Measurements from ENCODE around the gene BICC1.

The BICC1 gene

GRCh38 chr10:58697691-58698090 lies 185.0 kb downstream of the BICC1 start:
- no peak for DNase-seq (ENCODE audit: extremely low read depth in 1 of 2, low read depth in 1 of 2)

- no peak for DNase-seq (ENCODE audit: extremely low read depth in 1 of 2, low read depth in 1 of 2)
Observed at GRCh38 chr10:58698777-58699356, 186.2 kb downstream of the BICC1 start.

GRCh38 chr10:58700591-58700990 lies 187.9 kb downstream of the BICC1 start:
- DNase-seq (ENCODE audit: extremely low read depth in 1 of 2, low read depth in 1 of 2), result no peak

- DNase-seq (ENCODE audit: extremely low read depth in 1 of 2, low read depth in 1 of 2), result no peak
Observed at GRCh38 chr10:58701405-58702135, 188.9 kb downstream of the BICC1 start.

GRCh38 chr10:58704226-58704625 lies 191.6 kb downstream of the BICC1 start:
- no peak for DNase-seq (ENCODE audit: extremely low read depth in 1 of 2, low read depth in 1 of 2)

GRCh38 chr10:58704671-58705141 lies 192.0 kb downstream of the BICC1 start:
- no peak for DNase-seq (ENCODE audit: extremely low read depth in 1 of 2, low read depth in 1 of 2)

- DNase-seq (ENCODE audit: extremely low read depth in 1 of 2, low read depth in 1 of 2), result no peak
Observed at GRCh38 chr10:58706836-58707235, 194.2 kb downstream of the BICC1 start.

- DNase-seq (ENCODE audit: extremely low read depth in 1 of 2, low read depth in 1 of 2), result no peak
Observed at GRCh38 chr10:58712141-58712540, 199.5 kb downstream of the BICC1 start.

GRCh38 chr10:58712982-58713381 lies 200.3 kb downstream of the BICC1 start:
- DNase-seq (ENCODE audit: extremely low read depth in 1 of 2, low read depth in 1 of 2), result no peak

GRCh38 chr10:58714409-58714808 lies 201.7 kb downstream of the BICC1 start:
- DNase-seq (ENCODE audit: extremely low read depth in 1 of 2, low read depth in 1 of 2), result no peak

- no peak for DNase-seq (ENCODE audit: extremely low read depth in 1 of 2, low read depth in 1 of 2)
Observed at GRCh38 chr10:58715061-58715460, 202.4 kb downstream of the BICC1 start.

GRCh38 chr10:58718596-58718995 lies 205.9 kb downstream of the BICC1 start:
- DNase-seq (ENCODE audit: extremely low read depth in 1 of 2, low read depth in 1 of 2), result no peak

- no peak for DNase-seq (ENCODE audit: extremely low read depth in 1 of 2, low read depth in 1 of 2)
Observed at GRCh38 chr10:58721601-58722281, 209.1 kb downstream of the BICC1 start.

GRCh38 chr10:58723186-58723585 lies 210.5 kb downstream of the BICC1 start:
- no peak for DNase-seq (ENCODE audit: extremely low read depth in 1 of 2, low read depth in 1 of 2)

- DNase-seq (ENCODE audit: extremely low read depth in 1 of 2, low read depth in 1 of 2), result no peak
Observed at GRCh38 chr10:58723966-58724365, 211.3 kb downstream of the BICC1 start.

GRCh38 chr10:58724781-58725180 lies 212.1 kb downstream of the BICC1 start:
- DNase-seq (ENCODE audit: extremely low read depth in 1 of 2, low read depth in 1 of 2), result no peak

GRCh38 chr10:58725901-58726300 lies 213.2 kb downstream of the BICC1 start:
- DNase-seq (ENCODE audit: extremely low read depth in 1 of 2, low read depth in 1 of 2), result no peak

- DNase-seq (ENCODE audit: extremely low read depth in 1 of 2, low read depth in 1 of 2), result no peak
Observed at GRCh38 chr10:58727633-58728032, 215.0 kb downstream of the BICC1 start.

GRCh38 chr10:58731276-58731675 lies 218.6 kb downstream of the BICC1 start:
- DNase-seq (ENCODE audit: extremely low read depth in 1 of 2, low read depth in 1 of 2), result no peak

- no peak for DNase-seq (ENCODE audit: extremely low read depth in 1 of 2, low read depth in 1 of 2)
Observed at GRCh38 chr10:58733436-58733835, 220.8 kb downstream of the BICC1 start.

- no peak for DNase-seq (ENCODE audit: extremely low read depth in 1 of 2, low read depth in 1 of 2)
Observed at GRCh38 chr10:58734116-58734515, 221.4 kb downstream of the BICC1 start.

GRCh38 chr10:58734664-58735063 lies 222.0 kb downstream of the BICC1 start:
- no peak for DNase-seq (ENCODE audit: extremely low read depth in 1 of 2, low read depth in 1 of 2)

All from activated CD8-positive, alpha-beta memory T cell treated with anti-CD3 and anti-CD28 coated beads for 1 hour (primary cell).